Neural cell (in vitro differentiated cells): Measurements from ENCODE around the gene DNAH10. TPM values are rescaled to one million over a fixed set of nuclear protein-coding genes. Genes with fewer than 3 reads are reported as not detected.

Source experiments
- H2AFZ ChIP-seq: fragments of 200-600, 300-800 bp; sonication (generic), shearing (Covaris generic); 2 replicates; pipeline ENCODE4 v1.6.0; 2014; ENCODE audit warnings: low read depth, mild to moderate bottlenecking, antibody characterized with exemption, low read length, moderate library complexity
- H3F3A ChIP-seq: fragments of 200-600 bp; shearing (Covaris generic); 2 replicates; pipeline ENCODE4 v1.6.1; 2016; ENCODE audit warnings: mild to moderate bottlenecking, moderate library complexity, mixed read lengths, antibody characterized with exemption, low read length; ENCODE audit not compliant: insufficient read depth, poor library complexity, severe bottlenecking
- H3K27ac ChIP-seq: fragments of 200-600, 300-800 bp; sonication (generic), shearing (Covaris generic); 2 replicates; pipeline ENCODE4 v1.5.1; 2014; ENCODE audit warnings: mild to moderate bottlenecking, low read length, moderate library complexity
- H3K27me3 ChIP-seq: fragments of 300-800, 200-600 bp; sonication (generic), shearing (Covaris generic); 2 replicates; pipeline ENCODE4 v1.6.0; 2014; ENCODE audit warnings: mild to moderate bottlenecking, low read depth, low read length, moderate library complexity; ENCODE audit not compliant: insufficient read depth
- H3K36me3 ChIP-seq: fragments of 300-800, 200-600 bp; sonication (generic), shearing (Covaris generic); 2 replicates; pipeline ENCODE4 v1.5.1; 2014; ENCODE audit warnings: mild to moderate bottlenecking, antibody characterized with exemption, low read length, moderate library complexity; ENCODE audit not compliant: insufficient read depth
- H3K4me2 ChIP-seq: fragments of 300-800, 200-600 bp; sonication (generic), shearing (Covaris generic); 2 replicates; pipeline ENCODE4 v1.6.0; 2014; ENCODE audit warnings: mild to moderate bottlenecking, low read length
- H3K4me3 ChIP-seq: fragments of 300-800, 200-600 bp; sonication (generic), shearing (Covaris generic); 2 replicates; pipeline ENCODE4 v1.5.1; 2014; ENCODE audit warnings: mild to moderate bottlenecking, low read length, moderate library complexity
- H3K79me2 ChIP-seq: fragments of 200-600 bp; shearing (Covaris generic); replicated peaks from 2 replicates; pipeline ENCODE4 v1.6.0; 2014; ENCODE audit warnings: mild to moderate bottlenecking, low read length, moderate library complexity; ENCODE audit not compliant: insufficient read depth
- H3K9ac ChIP-seq: fragments of 300-800, 200-600 bp; sonication (generic), shearing (Covaris generic); 2 replicates; pipeline ENCODE4 v1.6.1; 2016; ENCODE audit warnings: mild to moderate bottlenecking, low read length, mixed read lengths
- H3K9me2 ChIP-seq: fragments of 200-600 bp; shearing (Covaris generic); 2 replicates; pipeline ENCODE4 v1.6.1; 2016; ENCODE audit warnings: mild to moderate bottlenecking, low read length, mixed read lengths; ENCODE audit not compliant: insufficient read depth
- H3K9me3 ChIP-seq: fragments of 200-600, 300-800 bp; sonication (generic), shearing (Covaris generic); 2 replicates; pipeline ENCODE4 v1.6.1; 2016; ENCODE audit warnings: mild to moderate bottlenecking, mixed run types, low read length, moderate library complexity, mixed read lengths
- H4K20me1 ChIP-seq: fragments of 200-600 bp; shearing (Covaris generic); 2 replicates; pipeline ENCODE4 v1.6.1; 2016; ENCODE audit warnings: mild to moderate bottlenecking, mixed run types; ENCODE audit not compliant: insufficient read depth
- EP300 ChIP-seq: fragments of 450-650 bp; conservative IDR thresholded peaks from 2 replicates; pipeline ENCODE4 v1.6.1; 2014; ENCODE audit warnings: antibody characterized with exemption, mild to moderate bottlenecking, moderate library complexity; ENCODE audit not compliant: poor library complexity, severe bottlenecking
- EZH2 ChIP-seq: fragments of 200-600, 300-800 bp; shearing (Covaris generic), sonication (generic); IDR thresholded peaks from 2 replicates; pipeline ENCODE4 v1.6.1; 2014; ENCODE audit warnings: antibody characterized with exemption, low read length, borderline replicate concordance, mild to moderate bottlenecking; ENCODE audit not compliant: insufficient read depth, poor library complexity, severe bottlenecking
- MXI1 ChIP-seq: fragments of 450-650 bp; conservative IDR thresholded peaks from 2 replicates; pipeline ENCODE4 v1.6.1; 2014; ENCODE audit warnings: antibody characterized with exemption, mild to moderate bottlenecking; ENCODE audit not compliant: poor library complexity, severe bottlenecking
- POLR2AphosphoS5 ChIP-seq: IDR thresholded peaks from 2 replicates; pipeline ENCODE4 v1.6.1; 2012
- RAD21 ChIP-seq: fragments of 450-650 bp; conservative IDR thresholded peaks from 2 replicates; pipeline ENCODE4 v1.6.1; 2014; ENCODE audit warnings: antibody characterized with exemption, mild to moderate bottlenecking, moderate library complexity
- SMC3 ChIP-seq: fragments of 450-650 bp; conservative IDR thresholded peaks from 2 replicates; pipeline ENCODE4 v1.6.1; 2014; ENCODE audit warnings: antibody characterized with exemption, mild to moderate bottlenecking, moderate library complexity; ENCODE audit not compliant: poor library complexity
- TAF1 ChIP-seq: IDR thresholded peaks from 2 replicates; pipeline ENCODE4 v1.6.1; 2012; ENCODE audit warnings: low read depth
- polyA plus RNA-seq: library from polyadenylated mRNA; depleted of rRNA; stranded (reverse); fragments of >200 nt; gene quantifications from 2 replicates; pipeline ENCODE4 v1.2.3, GENCODE V29; 2014
- TF ChIP-seq, protein P1 (sequence below): fragments of 450-650 bp; IDR thresholded peaks from 2 replicates; pipeline ENCODE4 v1.5.1; 2014; ENCODE audit warnings: antibody characterized with exemption, mild to moderate bottlenecking, moderate library complexity; ENCODE audit not compliant: poor library complexity, severe bottlenecking
- TF ChIP-seq, protein P2 (sequence below): IDR thresholded peaks from 2 replicates; pipeline ENCODE4 v1.6.1; 2012; ENCODE audit warnings: borderline replicate concordance

DNAH10 gene
- polyA plus RNA-seq, 1 donor from 2014 or later = 1.9 TPM

DNA sequence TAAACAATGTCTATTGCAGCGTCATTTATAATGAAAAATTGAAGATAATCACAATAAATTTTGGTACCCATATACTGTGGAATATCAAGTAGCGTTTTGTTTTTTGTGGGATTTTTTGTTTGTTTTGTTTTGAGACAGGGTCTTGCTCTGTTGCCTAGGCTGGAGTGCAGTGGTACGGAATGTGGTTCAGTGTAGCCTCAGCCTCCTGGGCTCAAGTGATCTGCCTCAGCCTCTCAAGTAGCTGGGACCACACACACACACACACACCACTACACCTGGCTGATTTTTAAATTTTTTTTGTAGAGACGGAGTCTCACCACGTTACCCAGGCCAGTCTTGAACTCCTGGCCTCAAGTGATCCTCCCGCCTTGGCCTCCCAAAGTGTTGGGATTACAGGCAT lies 217.5 kb downstream of the DNAH10 start:
- peaks cover 10% of the 10 kb centered on the region for H4K20me1 ChIP-seq
- no peaks in the 10 kb centered on the region for H3K9me3 ChIP-seq
- no peak overlapping the region for H3K4me2 ChIP-seq
- H3K9me2 ChIP-seq = no peaks in the 10 kb centered on the region
- no peaks in the 10 kb centered on the region for H3F3A ChIP-seq
- no peak overlapping the region for H3K4me3 ChIP-seq
- peaks cover 97% of the 10 kb centered on the region for H3K79me2 ChIP-seq
- H3K9ac ChIP-seq = no peak overlapping the region
- no peak overlapping the region for H3K27ac ChIP-seq
- no peaks in the 10 kb centered on the region for H3K27me3 ChIP-seq
- H2AFZ ChIP-seq = no peak overlapping the region
- peaks cover 7% of the 10 kb centered on the region for H3K36me3 ChIP-seq
- no peak for TF ChIP-seq POLR2AphosphoS5
- TF ChIP-seq EP300 = no peak
- TF ChIP-seq, protein P1, sequence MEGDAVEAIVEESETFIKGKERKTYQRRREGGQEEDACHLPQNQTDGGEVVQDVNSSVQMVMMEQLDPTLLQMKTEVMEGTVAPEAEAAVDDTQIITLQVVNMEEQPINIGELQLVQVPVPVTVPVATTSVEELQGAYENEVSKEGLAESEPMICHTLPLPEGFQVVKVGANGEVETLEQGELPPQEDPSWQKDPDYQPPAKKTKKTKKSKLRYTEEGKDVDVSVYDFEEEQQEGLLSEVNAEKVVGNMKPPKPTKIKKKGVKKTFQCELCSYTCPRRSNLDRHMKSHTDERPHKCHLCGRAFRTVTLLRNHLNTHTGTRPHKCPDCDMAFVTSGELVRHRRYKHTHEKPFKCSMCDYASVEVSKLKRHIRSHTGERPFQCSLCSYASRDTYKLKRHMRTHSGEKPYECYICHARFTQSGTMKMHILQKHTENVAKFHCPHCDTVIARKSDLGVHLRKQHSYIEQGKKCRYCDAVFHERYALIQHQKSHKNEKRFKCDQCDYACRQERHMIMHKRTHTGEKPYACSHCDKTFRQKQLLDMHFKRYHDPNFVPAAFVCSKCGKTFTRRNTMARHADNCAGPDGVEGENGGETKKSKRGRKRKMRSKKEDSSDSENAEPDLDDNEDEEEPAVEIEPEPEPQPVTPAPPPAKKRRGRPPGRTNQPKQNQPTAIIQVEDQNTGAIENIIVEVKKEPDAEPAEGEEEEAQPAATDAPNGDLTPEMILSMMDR = no peak
- TF ChIP-seq TAF1 = no peak

DNA sequence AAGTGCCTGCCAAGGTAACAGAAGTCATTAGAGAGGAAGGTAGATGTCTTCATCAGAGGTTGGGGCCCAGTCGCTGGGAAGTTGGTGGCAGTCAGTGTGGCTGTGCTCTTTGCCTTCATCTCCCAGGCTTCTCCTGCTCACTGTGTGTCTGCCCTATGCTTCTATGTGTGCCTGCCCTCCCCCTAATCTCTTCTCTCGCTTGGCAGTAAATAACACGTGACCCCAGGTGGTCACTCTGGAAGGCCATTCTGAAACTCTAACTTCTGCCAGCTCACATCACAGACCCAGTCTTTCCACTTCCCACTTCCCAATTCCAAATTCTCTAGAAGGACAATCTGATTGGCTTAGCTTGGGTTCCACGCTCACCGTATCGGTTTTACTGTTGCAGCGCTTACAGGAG lies 220.2 kb downstream of the DNAH10 start:
- Histone ChIP-seq H3K4me2 (no peak overlapping the region), H2AFZ (no peak overlapping the region), H3K9me2 (no peaks in the 10 kb centered on the region), H3F3A (no peaks in the 10 kb centered on the region), H3K79me2 (peaks cover 96% of the 10 kb centered on the region), H3K4me3 (no peak overlapping the region), H3K9me3 (no peaks in the 10 kb centered on the region), H3K9ac (no peak overlapping the region), H3K36me3 (peaks cover 7% of the 10 kb centered on the region), H3K27me3 (no peaks in the 10 kb centered on the region), H4K20me1 (peaks cover 18% of the 10 kb centered on the region), H3K27ac (no peak overlapping the region)
- TF ChIP-seq RAD21 (no peak), TAF1 (no peak), SMC3 (no peak), EZH2 (no peak), MXI1 (no peak)

DNA sequence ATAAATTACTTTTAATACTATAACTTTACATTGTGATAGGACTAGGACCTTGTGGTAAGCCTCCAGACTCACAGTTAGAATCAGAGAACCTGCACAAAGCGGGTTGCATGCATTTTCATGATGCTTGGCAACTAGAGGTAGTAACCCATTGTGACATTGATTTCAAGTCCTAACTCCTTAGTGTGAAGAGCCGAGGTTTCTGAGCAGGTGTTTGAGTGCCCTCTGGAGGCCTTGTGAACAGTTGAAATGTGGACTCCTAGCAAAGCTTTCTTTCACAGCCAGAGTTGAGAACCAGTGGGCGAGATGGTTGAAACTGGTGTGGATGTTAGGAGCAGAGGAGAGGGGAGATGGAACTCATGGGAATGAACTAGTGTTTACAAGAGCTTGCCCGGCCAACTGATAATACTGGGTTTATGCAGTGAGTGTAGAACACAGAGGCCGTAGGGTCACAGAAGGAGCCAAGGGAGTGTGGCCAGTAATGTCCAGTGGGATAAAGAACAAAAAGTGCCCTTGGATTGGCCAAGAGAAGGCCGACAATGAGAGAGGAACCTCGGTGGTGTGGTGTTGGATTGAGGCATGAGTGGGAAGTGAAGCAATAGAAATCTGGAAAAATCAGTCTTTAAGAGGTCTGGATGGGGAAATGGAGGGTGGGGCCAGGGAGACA lies 221.9 kb downstream of the DNAH10 start:
- H3K4me2 ChIP-seq = no peak overlapping the region
- no peak overlapping the region for H3K27ac ChIP-seq
- no peak overlapping the region for H3K4me3 ChIP-seq
- no peak overlapping the region for H2AFZ ChIP-seq
- peaks cover 87% of the 10 kb centered on the region for H3K79me2 ChIP-seq
- H3F3A ChIP-seq = no peaks in the 10 kb centered on the region
- no peaks in the 10 kb centered on the region for H3K9me2 ChIP-seq
- H3K9ac ChIP-seq = no peak overlapping the region
- H3K9me3 ChIP-seq = no peaks in the 10 kb centered on the region
- H4K20me1 ChIP-seq = peaks cover 18% of the 10 kb centered on the region
- no peaks in the 10 kb centered on the region for H3K27me3 ChIP-seq
- H3K36me3 ChIP-seq = peaks cover 7% of the 10 kb centered on the region
- TF ChIP-seq, protein P2, sequence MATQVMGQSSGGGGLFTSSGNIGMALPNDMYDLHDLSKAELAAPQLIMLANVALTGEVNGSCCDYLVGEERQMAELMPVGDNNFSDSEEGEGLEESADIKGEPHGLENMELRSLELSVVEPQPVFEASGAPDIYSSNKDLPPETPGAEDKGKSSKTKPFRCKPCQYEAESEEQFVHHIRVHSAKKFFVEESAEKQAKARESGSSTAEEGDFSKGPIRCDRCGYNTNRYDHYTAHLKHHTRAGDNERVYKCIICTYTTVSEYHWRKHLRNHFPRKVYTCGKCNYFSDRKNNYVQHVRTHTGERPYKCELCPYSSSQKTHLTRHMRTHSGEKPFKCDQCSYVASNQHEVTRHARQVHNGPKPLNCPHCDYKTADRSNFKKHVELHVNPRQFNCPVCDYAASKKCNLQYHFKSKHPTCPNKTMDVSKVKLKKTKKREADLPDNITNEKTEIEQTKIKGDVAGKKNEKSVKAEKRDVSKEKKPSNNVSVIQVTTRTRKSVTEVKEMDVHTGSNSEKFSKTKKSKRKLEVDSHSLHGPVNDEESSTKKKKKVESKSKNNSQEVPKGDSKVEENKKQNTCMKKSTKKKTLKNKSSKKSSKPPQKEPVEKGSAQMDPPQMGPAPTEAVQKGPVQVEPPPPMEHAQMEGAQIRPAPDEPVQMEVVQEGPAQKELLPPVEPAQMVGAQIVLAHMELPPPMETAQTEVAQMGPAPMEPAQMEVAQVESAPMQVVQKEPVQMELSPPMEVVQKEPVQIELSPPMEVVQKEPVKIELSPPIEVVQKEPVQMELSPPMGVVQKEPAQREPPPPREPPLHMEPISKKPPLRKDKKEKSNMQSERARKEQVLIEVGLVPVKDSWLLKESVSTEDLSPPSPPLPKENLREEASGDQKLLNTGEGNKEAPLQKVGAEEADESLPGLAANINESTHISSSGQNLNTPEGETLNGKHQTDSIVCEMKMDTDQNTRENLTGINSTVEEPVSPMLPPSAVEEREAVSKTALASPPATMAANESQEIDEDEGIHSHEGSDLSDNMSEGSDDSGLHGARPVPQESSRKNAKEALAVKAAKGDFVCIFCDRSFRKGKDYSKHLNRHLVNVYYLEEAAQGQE = no peak
- TF ChIP-seq MXI1 (no peak), EZH2 (no peak), EP300 (no peak), POLR2AphosphoS5 (no peak), SMC3 (peak; percentile 75), RAD21 (peak; percentile 79), TAF1 (no peak)
- TF ChIP-seq, protein P1 = peak; percentile 74
